ENCODE measurements around the gene TESMIN.
A peak's percentile ranks its signal among the peaks of the same experiment; 100 is the strongest.

The TESMIN gene

GRCh38 chr11:68751331-68751856, at the start of gene TESMIN:
TSS of gene TESMIN (minus strand) at chr11:68751520. CDS start at chr11:68750660, 860 bp downstream.
- DNase-seq = peak; percentile 55

DNA sequence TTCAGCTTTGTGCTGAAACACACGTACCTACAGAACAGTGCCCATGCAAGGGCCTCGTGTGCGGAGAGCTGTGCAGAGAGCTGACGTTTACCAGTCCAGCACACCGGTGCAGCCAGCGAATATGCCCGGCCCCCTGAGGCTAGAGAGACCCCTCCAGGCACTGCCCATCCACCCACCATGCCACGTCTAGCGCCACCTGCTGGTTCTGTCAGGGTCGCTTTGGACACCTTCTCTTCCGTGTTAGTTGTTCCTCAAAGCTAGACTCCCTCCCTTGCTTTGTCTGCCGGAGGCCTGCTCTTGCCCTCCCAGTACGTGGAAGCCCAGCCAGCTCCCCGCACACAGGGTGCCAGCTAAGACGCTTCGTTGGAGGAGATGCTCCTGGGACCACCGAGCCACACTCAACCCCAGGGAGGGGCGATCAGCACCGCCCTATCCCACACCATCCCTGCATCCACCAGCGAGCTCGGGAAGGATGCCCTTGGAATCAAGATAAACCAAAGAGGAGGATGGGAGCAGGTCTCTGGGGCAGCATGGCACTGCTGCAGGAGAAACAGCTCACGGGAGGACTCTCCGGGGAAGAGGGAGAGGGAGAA, 47.0 kb upstream of the TESMIN start:
- DNase-seq = no peak

DNA sequence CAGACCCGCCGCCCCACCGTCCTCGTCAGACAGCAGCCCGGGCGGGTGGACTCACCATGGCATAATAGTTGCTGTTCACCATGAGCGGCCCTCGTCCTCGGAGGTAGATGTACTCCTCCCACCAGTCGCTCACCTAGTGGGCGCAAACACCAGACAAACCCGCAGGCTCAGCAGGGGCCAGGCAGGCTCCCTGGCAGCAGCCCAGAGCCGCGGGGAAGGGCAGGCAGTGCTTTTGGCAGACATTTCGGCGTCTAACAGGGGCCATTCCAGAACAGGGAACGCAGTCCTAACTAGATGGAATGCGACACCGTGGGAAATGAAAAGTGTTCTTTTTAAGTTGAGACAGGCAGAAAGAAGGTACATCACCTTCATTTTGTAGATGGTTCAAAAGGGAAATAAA, 45.5 kb upstream of the TESMIN start:
- no peak for DNase-seq

DNA sequence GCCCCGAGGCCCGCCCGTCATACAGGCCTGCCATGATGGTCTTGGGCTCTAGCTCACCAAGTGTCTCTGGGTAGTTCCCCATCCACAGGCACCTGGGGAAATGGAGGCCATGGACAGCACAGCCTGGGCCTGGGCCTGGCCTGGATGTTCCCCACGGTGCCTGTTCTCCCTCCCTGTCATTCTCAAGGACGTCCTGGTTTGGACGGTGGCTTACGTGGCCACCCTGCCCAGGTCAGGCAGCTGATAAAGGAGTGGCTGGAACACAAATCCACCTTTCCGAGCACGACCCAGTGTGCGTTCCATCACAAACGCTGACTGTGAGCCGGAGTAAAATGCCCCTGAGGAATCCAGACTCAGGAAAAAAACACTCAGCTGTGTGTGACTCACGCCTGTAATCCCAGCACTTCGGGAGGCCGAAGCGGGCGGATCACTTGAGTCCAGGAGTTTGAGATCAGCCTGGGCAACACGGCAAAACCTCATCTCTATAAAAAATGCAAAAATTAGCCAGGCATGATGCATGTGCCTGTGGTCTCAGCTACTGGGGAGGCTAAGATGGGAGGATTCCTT, 41.2 kb upstream of the TESMIN start:
- no peak for DNase-seq

DNA sequence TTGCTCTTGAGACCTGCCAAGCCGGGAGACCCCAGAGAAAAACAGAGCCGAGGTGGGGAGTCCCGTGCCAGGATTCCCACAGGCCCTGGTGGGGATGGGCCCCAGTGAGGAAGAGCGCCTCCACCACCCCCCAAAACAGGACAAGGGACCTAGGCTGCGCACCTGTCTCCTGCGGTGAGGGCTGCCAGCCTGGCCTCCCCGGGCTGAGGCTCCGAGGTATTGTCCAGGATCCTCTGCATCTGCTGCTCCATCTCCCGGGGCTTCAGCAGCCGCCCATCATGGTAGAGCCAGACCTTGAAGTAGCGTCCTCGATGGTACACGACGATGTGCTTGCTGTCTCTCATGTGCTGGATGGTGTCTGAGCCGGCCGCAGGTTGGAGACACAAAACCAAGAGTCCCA, 33.3 kb upstream of the TESMIN start:
- DNase-seq = no peak

GRCh38 chr11:68783216-68783821, 32.0 kb upstream of the TESMIN start:
- no peak for DNase-seq

DNA sequence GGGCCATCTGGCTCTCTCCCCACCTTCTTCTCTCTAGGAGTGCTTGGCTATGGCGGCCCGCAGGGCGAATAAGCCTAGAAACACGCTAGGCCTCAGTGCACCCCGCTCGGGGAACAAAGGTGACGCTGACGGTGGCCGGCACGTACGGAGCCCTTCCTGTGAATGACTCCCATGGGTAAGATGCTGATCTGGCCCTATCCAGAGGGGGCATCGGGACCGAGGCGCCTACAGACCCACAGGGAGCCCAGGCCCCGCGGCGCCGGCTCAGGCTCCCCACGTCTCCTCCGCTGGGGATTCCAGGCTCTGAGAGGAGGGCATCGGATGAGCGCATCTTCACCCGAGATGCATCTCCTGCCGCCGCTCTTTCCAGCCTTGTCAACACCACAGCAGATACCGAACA, 31.4 kb upstream of the TESMIN start:
- DNase-seq = no peak

DNA sequence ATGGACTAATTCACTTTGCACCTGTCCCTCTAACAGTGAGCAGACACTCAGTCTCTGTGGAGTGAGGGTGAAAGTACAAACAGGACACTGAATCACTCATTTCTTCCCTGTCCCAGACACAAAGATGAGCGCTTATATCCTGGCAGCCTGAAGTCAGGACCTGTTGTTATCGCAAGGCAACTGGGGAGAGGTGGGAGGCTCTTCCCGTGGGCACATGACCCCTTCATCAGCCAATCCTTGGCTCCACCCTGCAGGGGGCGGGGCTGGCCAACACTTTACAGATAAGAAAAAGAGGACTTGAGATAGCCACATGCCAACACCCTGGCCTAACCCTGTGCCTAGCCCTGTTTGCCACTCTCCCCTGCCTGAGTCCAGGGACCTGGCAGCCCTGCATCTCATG, 29.5 kb upstream of the TESMIN start:
- no peak for DNase-seq

- no peak for DNase-seq
Measured at GRCh38 chr11:68778205-68778604, 26.9 kb upstream of the TESMIN start.

DNA sequence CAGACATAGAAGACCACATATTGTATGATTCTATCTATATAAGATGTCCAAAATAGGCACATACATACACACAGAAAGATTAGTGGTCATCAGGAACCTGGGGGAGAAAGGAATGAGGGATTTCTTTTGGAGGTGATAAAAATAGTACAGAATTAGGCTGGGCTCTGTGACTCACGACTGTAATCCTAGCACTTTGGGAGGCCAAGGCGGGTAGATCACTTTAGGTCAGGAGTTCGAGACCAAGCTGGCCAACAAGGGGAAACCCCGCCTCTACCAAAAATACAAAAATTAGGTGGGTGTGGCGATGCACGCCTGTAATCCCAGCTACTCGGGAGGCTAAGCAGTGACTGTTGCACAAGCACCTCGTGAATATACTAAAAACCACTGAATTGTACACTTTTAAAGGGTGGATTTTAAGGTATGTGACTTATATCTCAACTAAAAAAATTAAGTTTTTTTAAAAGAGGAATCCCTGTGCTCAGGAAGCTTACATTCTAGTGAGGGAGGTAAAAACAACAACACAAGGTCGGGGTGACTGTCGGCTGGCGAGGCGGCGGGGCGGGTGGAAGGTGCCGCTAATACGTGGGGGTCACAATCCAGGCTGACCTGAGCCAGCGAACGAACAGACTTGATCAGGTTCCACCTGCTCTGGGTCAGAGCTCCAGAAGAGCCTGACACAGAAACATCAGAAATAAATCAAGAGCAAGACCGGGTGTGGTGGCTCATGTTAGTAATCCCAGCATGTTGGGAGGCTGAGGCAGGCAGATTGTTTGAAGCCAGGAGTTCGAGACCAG, 25.3 kb upstream of the TESMIN start:
- DNase-seq = no peak

DNA sequence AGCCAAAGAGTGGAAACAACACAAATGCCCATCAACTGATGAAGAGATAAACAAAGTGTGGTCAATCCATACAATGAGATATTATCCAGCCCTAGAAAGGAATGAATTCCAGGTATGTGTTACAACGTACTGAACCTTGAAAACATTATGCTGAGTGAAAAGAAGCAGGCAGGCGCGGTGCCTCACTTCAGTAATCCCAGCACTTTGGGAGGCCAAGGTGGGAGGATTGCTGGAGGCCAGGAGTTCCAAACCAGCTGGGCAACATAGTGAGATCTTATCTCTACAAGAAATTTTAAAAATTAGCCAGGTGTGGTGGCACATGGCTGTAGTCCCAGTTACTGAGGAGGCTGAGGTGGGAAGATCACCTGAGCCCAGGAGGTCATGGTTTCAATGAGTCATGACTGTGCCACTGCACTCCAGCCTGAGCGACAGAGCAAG, 24.6 kb upstream of the TESMIN start:
- DNase-seq = no peak

DNA sequence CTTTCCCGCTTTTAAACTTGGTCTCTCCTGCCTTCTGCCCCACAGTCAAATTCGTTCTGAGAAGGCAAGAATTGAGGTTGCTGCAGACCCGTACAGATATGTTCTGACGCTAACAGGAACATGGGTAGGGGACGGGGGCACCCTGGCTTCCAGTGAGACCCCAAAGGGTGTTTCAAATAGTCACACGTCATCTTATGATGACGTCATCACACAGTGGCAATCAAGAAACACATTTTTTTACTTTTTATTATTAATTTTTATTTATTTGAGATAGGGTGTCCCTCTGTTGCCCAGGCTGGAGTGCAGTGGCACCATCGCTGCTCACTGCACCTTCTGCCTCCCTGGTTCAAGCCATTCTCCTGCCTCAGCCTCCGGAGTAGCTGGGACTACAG, 22.9 kb upstream of the TESMIN start:
- no peak for DNase-seq

DNA sequence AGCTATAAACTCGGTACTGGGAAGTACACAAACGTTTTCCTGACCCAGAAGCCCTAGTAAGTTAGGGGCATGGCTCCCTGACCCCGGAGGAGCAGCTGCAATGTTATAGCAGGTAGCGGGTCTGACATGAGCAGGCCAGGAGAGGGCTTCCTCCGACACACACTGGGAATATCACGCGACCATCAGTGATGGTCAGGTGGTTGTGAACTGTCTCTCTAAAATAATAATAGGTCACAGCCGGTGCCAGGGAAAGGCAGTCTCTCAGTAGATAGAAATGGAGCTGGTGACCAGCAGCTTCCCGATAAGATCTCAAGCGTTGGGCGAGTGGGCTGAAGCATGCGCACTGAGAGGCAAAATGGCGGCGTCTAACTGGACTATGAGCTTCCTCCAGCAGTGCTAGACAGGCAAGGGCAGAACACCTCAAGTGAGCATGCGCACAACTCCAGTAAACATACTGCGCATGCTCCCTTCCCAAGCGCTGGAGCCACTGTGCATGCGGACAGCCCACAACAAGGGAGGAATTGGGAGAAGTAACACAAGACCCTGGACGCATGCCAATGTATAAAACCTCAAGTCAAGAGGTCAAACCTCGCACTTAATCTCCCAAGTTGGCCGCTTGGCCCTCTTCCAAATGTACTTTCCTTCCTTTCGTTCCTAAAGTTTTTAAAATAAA, 22.3 kb upstream of the TESMIN start:
- DNase-seq = no peak

GRCh38 chr11:68772936-68773335, 21.6 kb upstream of the TESMIN start:
- DNase-seq = no peak

DNA sequence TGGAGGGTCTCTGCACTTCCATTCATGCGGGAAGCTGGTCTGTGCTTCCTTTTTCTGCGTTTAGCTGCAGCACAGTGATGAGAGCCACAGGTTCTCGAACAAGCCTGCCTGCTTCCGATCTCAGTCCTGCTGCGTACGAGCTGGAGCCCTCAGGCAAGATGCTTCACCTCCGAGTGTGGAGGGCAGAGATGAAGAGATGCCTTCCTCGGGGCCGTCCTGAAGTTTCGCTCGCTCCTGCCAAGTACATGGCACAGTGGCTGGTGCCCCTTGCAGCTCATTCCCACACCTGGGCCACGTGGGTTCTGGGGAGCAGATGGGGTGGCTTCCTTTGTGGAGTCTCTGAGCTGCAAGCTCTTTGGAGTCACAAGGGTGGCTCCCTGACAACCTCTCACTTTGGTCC, 19.5 kb upstream of the TESMIN start:
- no peak for DNase-seq

DNA sequence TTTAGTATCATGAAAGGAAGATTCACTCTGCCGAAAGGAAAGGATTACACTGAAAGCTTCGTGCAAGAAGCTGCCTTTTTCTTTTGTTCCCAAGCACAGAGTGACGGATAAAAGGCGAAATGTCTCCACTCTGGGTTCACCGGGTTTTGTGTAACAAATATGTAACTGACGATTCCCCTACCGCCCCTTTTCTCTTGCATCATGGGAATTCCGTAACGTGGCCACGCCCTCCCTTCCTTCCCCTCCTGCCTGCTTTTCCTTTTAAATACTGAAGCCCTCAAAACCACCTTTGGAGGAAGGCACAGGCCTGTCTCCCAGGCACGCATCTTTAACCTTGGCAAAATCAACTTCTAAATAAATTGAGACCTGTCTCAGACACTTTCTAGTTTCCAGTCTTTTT, 16.4 kb upstream of the TESMIN start:
- no peak for DNase-seq

GRCh38 chr11:68766786-68767185, 15.5 kb upstream of the TESMIN start:
- no peak for DNase-seq

- no peak for DNase-seq
Measured at GRCh38 chr11:68764746-68765145, 13.4 kb upstream of the TESMIN start.

DNA sequence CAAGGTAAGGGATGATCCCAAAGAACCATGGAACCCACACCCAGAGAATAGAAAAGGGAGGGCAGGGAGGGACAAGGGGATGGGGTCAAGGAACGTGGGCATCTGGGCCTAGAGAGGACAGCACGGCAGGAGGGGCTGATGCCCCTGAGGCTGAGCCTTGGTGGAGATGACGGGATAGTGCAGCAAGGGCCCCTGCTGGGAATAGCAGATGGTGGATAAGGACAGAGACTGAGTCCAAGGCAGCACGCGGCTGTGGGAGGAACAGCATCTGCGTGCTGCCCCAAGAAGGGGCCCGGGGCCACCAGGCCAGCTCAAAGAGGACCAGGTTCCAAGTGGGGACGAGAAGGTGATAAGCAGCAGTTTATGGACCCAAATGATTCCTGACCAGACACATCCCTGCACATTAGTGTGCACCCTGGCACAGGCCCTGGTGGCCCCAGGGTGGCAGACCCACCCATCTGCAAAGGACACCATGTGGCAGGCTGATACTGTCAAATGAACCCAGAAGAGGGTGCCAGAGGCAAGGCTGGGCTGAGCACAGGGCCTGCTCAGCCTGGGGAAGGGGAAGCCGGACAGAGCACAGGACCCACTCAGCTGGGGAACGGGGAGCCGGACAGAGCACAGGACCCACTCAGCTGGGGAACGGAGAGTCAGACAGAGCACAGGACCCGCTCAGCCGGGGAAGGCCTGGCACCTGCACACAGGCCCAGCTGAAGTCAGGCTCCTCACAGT, 12.8 kb upstream of the TESMIN start:
- no peak for DNase-seq

DNA sequence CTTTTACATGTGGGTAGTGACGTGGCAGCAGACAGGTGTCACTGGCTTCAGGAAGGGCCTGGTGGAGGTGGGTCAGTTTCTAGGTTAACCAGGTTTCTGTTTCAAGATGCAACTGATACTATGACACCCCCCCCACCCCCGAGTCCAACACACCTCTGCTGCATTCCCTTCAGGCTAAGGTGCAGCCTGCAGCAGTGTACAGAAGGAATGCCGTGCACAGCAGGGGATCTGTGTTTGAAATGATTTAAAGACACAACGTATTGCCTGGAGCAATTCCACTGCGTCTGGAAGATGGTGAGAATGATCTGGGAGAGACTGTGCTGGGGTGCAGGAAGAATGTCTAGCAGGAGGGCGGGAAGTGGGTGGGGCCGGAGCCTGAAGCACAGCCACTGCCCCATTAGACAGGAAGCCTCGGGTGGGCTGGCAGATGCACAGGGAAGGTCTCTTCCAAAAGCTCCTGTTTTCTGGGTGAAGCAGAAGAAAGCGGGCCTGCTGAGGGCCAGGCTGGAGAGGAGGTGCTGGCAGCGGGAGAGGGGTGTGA, 11.9 kb upstream of the TESMIN start:
- no peak for DNase-seq

DNA sequence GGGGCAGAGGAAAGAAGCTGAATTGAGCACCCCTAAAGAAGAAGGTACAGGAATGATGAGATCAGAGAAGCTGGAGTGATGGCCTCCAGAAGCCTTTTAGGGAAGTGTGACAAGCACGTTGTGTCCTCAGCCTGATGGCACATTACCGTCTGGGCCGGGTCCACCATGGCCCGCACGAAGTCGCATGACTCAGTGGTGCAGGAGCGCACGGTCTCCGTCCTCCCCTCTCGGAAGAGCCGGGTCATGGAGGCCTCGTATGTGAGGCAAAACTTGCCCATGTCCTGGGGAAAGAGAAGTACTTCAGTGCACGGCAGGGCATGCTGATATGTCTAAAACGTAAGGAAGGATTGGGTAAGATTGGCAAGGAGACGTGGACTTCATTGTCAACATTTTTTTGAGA, 11.2 kb upstream of the TESMIN start:
- DNase-seq = no peak

DNA sequence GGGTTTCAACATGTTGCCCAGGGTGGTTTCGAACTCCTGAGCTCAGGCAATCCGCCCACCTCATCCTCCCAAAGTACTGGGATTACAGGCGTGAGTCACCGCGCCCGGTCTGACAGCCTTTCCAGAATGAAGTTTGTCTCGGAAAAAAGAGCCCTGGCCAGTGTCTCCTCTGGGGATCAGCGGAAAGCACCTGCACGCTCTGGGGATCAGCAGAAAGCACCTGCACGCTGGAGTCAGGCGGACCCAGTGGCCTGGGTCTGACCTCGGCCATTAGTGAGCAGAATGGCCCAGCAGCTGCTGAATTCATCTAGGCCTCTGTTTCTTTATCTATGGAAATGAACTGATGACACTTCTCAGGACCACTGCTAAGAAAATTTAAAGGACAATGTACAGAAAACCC, 10.5 kb upstream of the TESMIN start:
- DNase-seq = no peak

Measured in SHP77 treated with DMSO at 0.1 percent for 48 hours (cell line).